Lower lobe of right lung (tissue), 2 donors: ENCODE results near the gene LRRK2. TPM values are rescaled to one million over a fixed set of nuclear protein-coding genes. Genes with fewer than 3 reads are reported as not detected.

Experiments used
- ATAC-seq, 2 donors: fragments of 200-7000 bp; cut with Tn5 transposase; one replicate each; pipeline ENCODE4 v1.9.1; 2020 to 2022; ENCODE audit warnings: mild to moderate bottlenecking in 2 of 2, moderate library complexity in 2 of 2
- DNase-seq: peaks from one replicate; pipeline ENCODE4 v3.0.0-alpha.2; 2020
- H3K27ac ChIP-seq: fragments of 200-600 bp; one replicate; pipeline ENCODE4 v1.8.0; 2022
- H3K27me3 ChIP-seq: fragments of 200-600 bp; one replicate; pipeline ENCODE4 v1.8.0; 2022; ENCODE audit warnings: low read depth
- H3K36me3 ChIP-seq: fragments of 200-600 bp; one replicate; pipeline ENCODE4 v1.8.0; 2022; ENCODE audit warnings: mild to moderate bottlenecking
- H3K4me1 ChIP-seq: fragments of 200-600 bp; one replicate; pipeline ENCODE4 v1.8.0; 2022
- H3K4me3 ChIP-seq: fragments of 200-600 bp; one replicate; pipeline ENCODE4 v1.8.0; 2022; ENCODE audit warnings: mild to moderate bottlenecking
- H3K9me3 ChIP-seq: fragments of 200-600 bp; one replicate; pipeline ENCODE4 v1.8.0; 2022
- CTCF ChIP-seq: fragments of 200-600 bp; IDR thresholded peaks from one replicate; pipeline ENCODE4 v1.8.0; 2022; ENCODE audit warnings: antibody characterized with exemption, mild to moderate bottlenecking
- intact Hi-C: fragments of 100-400 bp; cut with DNase I; formaldehyde crosslinking; loops from one replicate; pipeline ENCODE4 v1.11.0; 2022
- total RNA-seq: library from RNA; stranded (reverse); fragmentation: NEBNext Ultra II Directional; extraction: Animal tissue kit (Norgen Biotek cat#: 25700); gene quantifications from one replicate; pipeline ENCODE4 v1.2.1, GENCODE V29; 2021
- donor health status: DM: no; HTN: yes; CAD: no; lungs with severe emphysema.

The LRRK2 gene
- total RNA-seq, 1 donor from 2014 or later: 426 TPM

DNA sequence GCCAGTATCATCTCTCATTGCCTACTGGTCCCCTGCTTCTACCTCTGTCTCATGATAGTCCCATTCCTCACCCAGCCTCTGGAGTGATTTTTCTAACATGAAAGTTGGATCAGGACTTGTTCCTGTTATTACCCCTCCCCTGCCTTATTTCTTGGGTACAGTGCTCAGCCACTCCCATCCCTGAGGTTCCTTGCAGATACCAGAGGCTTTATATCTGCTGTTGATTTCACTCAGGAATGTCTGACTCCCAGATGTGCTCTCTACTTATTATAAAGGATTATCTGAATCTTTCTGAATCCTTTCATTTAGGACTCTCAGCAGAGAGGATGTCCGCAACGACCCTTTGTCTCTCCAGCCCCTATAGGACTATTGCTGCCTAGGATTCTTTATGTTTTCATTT lies 111.2 kb downstream of the LRRK2 start:
- no peak overlapping the region for H3K27ac ChIP-seq
- intact Hi-C loops: no loop called here
- H3K27me3 ChIP-seq: no peaks in the 10 kb centered on the region
- peaks cover 4% of the 10 kb centered on the region for H3K4me1 ChIP-seq
- no peak overlapping the region for H3K4me3 ChIP-seq
- TF ChIP-seq CTCF: no peak
- ATAC-seq (no peak), DNase-seq (no peak)
- H3K36me3 ChIP-seq: peaks cover 92% of the 10 kb centered on the region
- no peaks in the 10 kb centered on the region for H3K9me3 ChIP-seq

DNA sequence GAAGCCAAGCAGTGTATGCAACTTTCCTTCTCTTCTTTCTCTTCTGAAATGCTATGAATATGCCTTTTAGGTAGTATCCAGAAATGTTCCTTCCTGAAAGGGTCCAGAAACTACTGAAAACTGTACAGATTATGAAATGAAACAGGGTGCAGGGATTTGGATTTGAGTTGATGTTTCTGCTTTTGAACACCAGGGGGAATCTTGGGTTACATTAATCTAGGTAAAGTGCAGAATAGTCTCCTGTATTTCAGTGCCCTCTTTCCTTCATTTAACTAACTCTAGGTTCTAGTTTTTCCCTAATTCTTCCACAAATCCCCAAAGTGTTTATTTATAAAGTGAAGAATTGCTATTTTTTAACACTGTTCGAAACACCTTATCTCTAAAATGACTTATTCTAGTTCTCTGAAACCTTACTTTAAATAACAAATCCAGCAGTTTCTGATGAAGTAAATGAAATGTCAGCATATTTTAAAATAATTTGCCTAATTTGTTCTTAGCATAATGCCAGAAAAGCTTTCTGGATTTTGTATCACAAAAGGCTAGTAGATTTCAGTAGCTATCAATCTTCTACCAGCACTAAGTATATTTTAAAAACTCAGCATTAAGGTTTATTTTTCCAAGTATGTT lies 111.9 kb downstream of the LRRK2 start:
- TF ChIP-seq CTCF: peak; percentile 36

GRCh38 chr12:40338071-40338470 lies 113.3 kb downstream of the LRRK2 start:
- Histone ChIP-seq H3K4me3 (no peak overlapping the region), H3K4me1 (peaks cover 4% of the 10 kb centered on the region), H3K27me3 (no peaks in the 10 kb centered on the region), H3K36me3 (peaks cover 92% of the 10 kb centered on the region), H3K27ac (no peak overlapping the region), H3K9me3 (no peaks in the 10 kb centered on the region)
- no peak for TF ChIP-seq CTCF
- DNase-seq: no peak
- ATAC-seq: peak in 1 of 2 donors; percentile 18
- intact Hi-C loops: no loop called here

More for the DNA sequence above, 111.9 kb downstream of the LRRK2 start:
- Histone ChIP-seq H3K4me3 (no peak overlapping the region), H3K27ac (no peak overlapping the region), H3K9me3 (no peaks in the 10 kb centered on the region), H3K4me1 (peaks cover 4% of the 10 kb centered on the region), H3K36me3 (peaks cover 92% of the 10 kb centered on the region), H3K27me3 (no peaks in the 10 kb centered on the region)
- intact Hi-C loops: no loop called here
- DNase-seq: no peak
- peak in 1 of 2 donors; percentile 45 for ATAC-seq

- peaks cover 91% of the 10 kb centered on the region for H3K36me3 ChIP-seq
These were observed 113.8 kb downstream of the LRRK2 start for GRCh38 chr12:40338621-40339020.

GRCh38 chr12:40342010-40342409 lies 117.2 kb downstream of the LRRK2 start:
- no peak overlapping the region for H3K4me3 ChIP-seq
- no peak for DNase-seq
- H3K9me3 ChIP-seq: no peaks in the 10 kb centered on the region
- no peak for TF ChIP-seq CTCF
- no peaks in the 10 kb centered on the region for H3K27me3 ChIP-seq
- H3K27ac ChIP-seq: no peak overlapping the region
- H3K36me3 ChIP-seq: peaks cover 62% of the 10 kb centered on the region
- ATAC-seq: no peak
- peaks cover 4% of the 10 kb centered on the region for H3K4me1 ChIP-seq
- intact Hi-C loops: no loop called here

More at GRCh38 chr12:40338621-40339020, 113.8 kb downstream of the LRRK2 start:
- no peaks in the 10 kb centered on the region for H3K27me3 ChIP-seq
- H3K9me3 ChIP-seq: no peaks in the 10 kb centered on the region
- intact Hi-C loops: no loop called here
- H3K4me3 ChIP-seq: no peak overlapping the region
- DNase-seq (no peak), ATAC-seq (no peak)
- H3K4me1 ChIP-seq: peaks cover 4% of the 10 kb centered on the region
- no peak overlapping the region for H3K27ac ChIP-seq
- no peak for TF ChIP-seq CTCF
